Measurements from ENCODE around the gene NOL4L. TPM values are rescaled to one million over a fixed set of nuclear protein-coding genes. Genes with fewer than 3 reads are reported as not detected.

Gene NOL4L
- total RNA-seq, 4 donors from 2014 or later: 45.6 to 105 (median 85.9) TPM

DNA sequence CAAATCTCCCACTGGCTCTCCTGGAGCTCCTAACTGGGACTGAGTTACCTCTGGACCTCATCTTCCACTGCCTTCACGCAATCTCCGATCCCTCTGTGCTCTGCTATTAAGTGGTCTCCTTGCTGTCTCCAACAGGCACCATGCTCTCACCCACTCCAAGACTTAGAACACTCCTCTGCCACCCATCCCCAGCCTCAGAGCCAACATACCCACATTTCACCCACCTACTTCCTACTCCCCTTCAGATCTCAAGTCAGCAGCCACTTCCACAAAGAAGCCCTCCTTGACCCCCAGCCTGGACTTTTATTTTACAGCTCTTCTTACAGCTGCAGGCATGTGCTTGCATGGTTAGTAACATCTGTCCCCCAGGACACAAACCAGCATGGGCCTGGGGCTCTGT lies 29.6 kb upstream of the NOL4L start:
- Histone ChIP-seq H3K36me3 (no peaks in the 10 kb centered on the region), H3K27ac (no peak overlapping the region), H3K4me3 (no peak overlapping the region), H3K4me1 (no peaks in the 10 kb centered on the region), H3K9me3 (no peaks in the 10 kb centered on the region), H3K27me3 (no peaks in the 10 kb centered on the region)
- intact Hi-C loops (cut with DNase I; ENCODE audit: low total_unique reads) (no loop called here), in situ Hi-C loops (cut with MboI; ENCODE audit: low pct_ligation_motif_present in 1 of 4, low pct_unique_long_range_greater_than_20kb in 1 of 4, low sequenced_read_pairs in 3 of 4) (no loop called here)
- no peak for DNase-seq
- no peak for TF ChIP-seq EP300 (IDR thresholded peaks at IDR 0.05; ENCODE audit: low read depth)
- TF ChIP-seq, protein P1, sequence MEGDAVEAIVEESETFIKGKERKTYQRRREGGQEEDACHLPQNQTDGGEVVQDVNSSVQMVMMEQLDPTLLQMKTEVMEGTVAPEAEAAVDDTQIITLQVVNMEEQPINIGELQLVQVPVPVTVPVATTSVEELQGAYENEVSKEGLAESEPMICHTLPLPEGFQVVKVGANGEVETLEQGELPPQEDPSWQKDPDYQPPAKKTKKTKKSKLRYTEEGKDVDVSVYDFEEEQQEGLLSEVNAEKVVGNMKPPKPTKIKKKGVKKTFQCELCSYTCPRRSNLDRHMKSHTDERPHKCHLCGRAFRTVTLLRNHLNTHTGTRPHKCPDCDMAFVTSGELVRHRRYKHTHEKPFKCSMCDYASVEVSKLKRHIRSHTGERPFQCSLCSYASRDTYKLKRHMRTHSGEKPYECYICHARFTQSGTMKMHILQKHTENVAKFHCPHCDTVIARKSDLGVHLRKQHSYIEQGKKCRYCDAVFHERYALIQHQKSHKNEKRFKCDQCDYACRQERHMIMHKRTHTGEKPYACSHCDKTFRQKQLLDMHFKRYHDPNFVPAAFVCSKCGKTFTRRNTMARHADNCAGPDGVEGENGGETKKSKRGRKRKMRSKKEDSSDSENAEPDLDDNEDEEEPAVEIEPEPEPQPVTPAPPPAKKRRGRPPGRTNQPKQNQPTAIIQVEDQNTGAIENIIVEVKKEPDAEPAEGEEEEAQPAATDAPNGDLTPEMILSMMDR (IDR thresholded peaks at IDR 0.05): no peak
- no peak for TF ChIP-seq POLR2A (IDR thresholded peaks at IDR 0.05)
- no peak for TF ChIP-seq POLR2AphosphoS5 (IDR thresholded peaks at IDR 0.05)
- WGBS, 2 donors (ENCODE audit: low coverage in 1 of 2): 93% methylated on average over 2 of the region's 2 CpGs; no CpG with 5 or more reads in 1 of the 2 donors

DNA sequence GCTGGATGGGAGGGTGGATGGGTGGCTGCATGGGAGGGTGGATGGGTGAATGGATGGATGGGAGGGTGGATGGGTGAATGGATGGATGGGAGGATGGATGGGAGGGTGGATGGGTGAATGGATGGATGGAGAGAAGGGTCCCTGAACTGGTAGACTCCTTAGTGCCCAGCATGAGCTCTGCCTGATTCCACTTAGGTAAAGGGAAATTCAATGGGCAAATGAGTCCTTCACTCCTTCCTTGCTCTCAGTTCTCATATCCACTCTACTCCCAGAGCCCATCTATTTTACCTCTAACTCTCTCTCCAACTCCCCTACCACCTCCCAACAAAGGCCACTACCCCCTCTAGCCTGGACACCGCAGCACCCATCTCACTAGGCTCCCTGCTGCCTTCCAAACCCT lies 29.2 kb upstream of the NOL4L start:
- TF ChIP-seq EP300 (IDR thresholded peaks at IDR 0.05; ENCODE audit: low read depth): no peak
- TF ChIP-seq, protein P1 (IDR thresholded peaks at IDR 0.05): no peak
- TF ChIP-seq POLR2AphosphoS5 (IDR thresholded peaks at IDR 0.05): no peak
- no peak for TF ChIP-seq POLR2A (IDR thresholded peaks at IDR 0.05)
- H3K9me3 ChIP-seq: no peaks in the 10 kb centered on the region
- H3K4me1 ChIP-seq: no peaks in the 10 kb centered on the region
- H3K4me3 ChIP-seq: no peak overlapping the region
- no peaks in the 10 kb centered on the region for H3K36me3 ChIP-seq
- no peaks in the 10 kb centered on the region for H3K27me3 ChIP-seq
- DNase-seq: no peak
- intact Hi-C loops (cut with DNase I; ENCODE audit: low total_unique reads): no loop called here
- in situ Hi-C loops (cut with MboI; ENCODE audit: low pct_ligation_motif_present in 1 of 4, low pct_unique_long_range_greater_than_20kb in 1 of 4, low sequenced_read_pairs in 3 of 4): no loop called here
- WGBS, 2 donors (ENCODE audit: low coverage in 1 of 2): 71 to 85% methylated on average over 1 of the region's 1 CpG
- no peak overlapping the region for H3K27ac ChIP-seq

DNA sequence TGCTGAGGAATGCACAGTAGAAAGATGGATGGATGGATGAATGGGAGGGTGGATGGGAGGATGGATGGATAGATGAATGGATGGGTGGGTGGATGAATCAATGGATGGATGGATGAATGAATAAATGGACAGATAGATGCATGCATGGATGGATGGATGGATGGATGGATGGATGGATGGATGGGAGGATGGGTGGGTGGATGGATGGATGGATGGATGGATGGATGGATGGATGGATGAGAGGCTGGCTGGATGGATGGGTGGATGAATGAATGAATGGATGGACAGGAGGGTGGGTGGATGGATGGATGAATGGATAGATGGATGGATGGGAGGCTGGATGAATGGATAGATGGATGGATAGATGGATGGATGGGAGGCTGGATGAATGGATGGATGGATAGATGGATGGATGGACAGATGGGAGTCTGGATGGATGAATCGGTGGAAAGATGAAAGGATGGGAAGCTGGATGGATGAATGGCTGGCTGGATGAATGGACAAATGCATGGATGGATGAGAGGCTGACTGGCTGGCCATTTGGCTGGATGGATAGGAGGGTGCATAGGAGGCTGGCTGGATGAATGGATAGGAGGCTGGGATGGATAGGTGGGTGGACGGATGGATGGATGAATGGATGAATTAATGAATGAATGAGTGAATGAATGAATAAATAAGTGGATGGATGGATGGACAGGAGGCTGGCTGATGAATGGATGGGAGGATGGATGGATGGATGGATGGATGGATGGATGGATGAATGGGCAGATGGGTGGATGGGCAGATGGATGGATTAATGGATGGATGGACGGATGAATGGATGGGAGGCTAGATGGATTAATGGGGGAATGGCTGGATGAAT lies 28.3 kb upstream of the NOL4L start:
- no peaks in the 10 kb centered on the region for H3K9me3 ChIP-seq
- no peak for DNase-seq
- H3K4me3 ChIP-seq: no peak overlapping the region
- in situ Hi-C loops (cut with MboI; ENCODE audit: low pct_ligation_motif_present in 1 of 4, low pct_unique_long_range_greater_than_20kb in 1 of 4, low sequenced_read_pairs in 3 of 4) (no loop called here), intact Hi-C loops (cut with DNase I; ENCODE audit: low total_unique reads) (no loop called here)
- H3K4me1 ChIP-seq: no peaks in the 10 kb centered on the region
- no peak for TF ChIP-seq POLR2A (IDR thresholded peaks at IDR 0.05)
- no peak for TF ChIP-seq EP300 (IDR thresholded peaks at IDR 0.05; ENCODE audit: low read depth)
- TF ChIP-seq, protein P1 (IDR thresholded peaks at IDR 0.05): no peak
- no peak for TF ChIP-seq POLR2AphosphoS5 (IDR thresholded peaks at IDR 0.05)
- H3K36me3 ChIP-seq: no peaks in the 10 kb centered on the region
- H3K27ac ChIP-seq: no peak overlapping the region
- no peaks in the 10 kb centered on the region for H3K27me3 ChIP-seq
- 80 to 88% methylated on average over 3 of the region's 3 CpGs for whole genome bisulfite sequencing, 2 donors (ENCODE audit: low coverage in 1 of 2)

DNA sequence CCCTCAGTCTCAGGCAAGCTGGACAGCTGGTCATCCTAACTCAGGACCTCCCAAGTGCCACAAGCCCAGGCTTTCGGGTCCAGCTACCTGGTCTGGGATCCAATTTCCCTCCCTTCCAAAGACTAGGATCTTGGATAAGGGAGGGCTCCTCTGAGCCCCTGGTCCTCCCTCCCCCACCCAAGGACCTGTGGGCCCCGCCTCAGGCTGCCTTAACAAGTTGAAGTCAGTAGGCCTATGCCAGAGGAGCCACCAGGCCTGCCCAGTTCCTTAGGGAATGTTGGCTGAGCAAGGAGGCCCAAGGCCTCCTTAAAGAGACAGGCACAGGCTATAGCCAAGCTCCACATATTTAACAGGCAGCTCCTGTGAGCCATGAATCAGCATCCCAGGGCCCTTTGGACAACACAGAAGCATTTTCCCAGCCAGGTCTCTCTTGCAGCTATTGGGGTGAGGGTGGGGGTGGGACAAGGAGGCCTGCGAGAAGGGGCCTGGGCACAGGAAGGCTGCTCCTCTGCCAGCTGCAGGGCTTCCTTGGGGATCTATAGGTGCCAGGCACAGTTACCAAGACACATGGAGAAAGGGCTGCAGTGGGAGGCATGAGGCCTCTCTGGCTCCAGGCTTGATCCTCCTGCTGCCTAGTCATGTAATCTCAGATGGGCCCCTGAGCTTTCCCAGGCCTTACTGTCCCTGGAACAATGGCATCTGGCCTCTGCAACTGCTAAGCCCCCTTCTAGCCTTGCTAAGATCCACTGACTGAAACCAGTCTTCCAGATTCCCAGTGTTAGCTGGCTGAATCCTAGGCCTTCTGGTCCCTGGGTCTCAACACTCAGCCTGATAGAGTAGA lies 27.4 kb upstream of the NOL4L start:
- no peak overlapping the region for H3K27ac ChIP-seq
- H3K9me3 ChIP-seq: no peaks in the 10 kb centered on the region
- TF ChIP-seq, protein P1 (IDR thresholded peaks at IDR 0.05): no peak
- TF ChIP-seq POLR2A (IDR thresholded peaks at IDR 0.05) (no peak), POLR2AphosphoS5 (IDR thresholded peaks at IDR 0.05) (no peak), EP300 (IDR thresholded peaks at IDR 0.05; ENCODE audit: low read depth) (no peak)
- 77% methylated on average over 3 of the region's 3 CpGs; no CpG with 5 or more reads in 1 of the 2 donors for WGBS, 2 donors (ENCODE audit: low coverage in 1 of 2)
- intact Hi-C loops (cut with DNase I; ENCODE audit: low total_unique reads) (no loop called here), in situ Hi-C loops (cut with MboI; ENCODE audit: low pct_ligation_motif_present in 1 of 4, low pct_unique_long_range_greater_than_20kb in 1 of 4, low sequenced_read_pairs in 3 of 4) (no loop called here)
- H3K4me1 ChIP-seq: no peaks in the 10 kb centered on the region
- no peak overlapping the region for H3K4me3 ChIP-seq
- no peak for DNase-seq
- no peaks in the 10 kb centered on the region for H3K27me3 ChIP-seq
- H3K36me3 ChIP-seq: no peaks in the 10 kb centered on the region
